SIG-M5 treated with dmso at 0.1 percent for 504 hours (cell line): ENCODE results near the gene DAPK1.
"Not testable (repeated sequence)": the region's sequence is repeated elsewhere in the genome, so short reads cannot be mapped to it uniquely, and the experiment has no call there.

ENCODE experiments used
- DNase-seq: peaks from one replicate; lab custom pipeline; 2025; ENCODE audit not compliant: unreplicated experiment; lab: John Stamatoyannopoulos, UW

The DAPK1 gene

DNA sequence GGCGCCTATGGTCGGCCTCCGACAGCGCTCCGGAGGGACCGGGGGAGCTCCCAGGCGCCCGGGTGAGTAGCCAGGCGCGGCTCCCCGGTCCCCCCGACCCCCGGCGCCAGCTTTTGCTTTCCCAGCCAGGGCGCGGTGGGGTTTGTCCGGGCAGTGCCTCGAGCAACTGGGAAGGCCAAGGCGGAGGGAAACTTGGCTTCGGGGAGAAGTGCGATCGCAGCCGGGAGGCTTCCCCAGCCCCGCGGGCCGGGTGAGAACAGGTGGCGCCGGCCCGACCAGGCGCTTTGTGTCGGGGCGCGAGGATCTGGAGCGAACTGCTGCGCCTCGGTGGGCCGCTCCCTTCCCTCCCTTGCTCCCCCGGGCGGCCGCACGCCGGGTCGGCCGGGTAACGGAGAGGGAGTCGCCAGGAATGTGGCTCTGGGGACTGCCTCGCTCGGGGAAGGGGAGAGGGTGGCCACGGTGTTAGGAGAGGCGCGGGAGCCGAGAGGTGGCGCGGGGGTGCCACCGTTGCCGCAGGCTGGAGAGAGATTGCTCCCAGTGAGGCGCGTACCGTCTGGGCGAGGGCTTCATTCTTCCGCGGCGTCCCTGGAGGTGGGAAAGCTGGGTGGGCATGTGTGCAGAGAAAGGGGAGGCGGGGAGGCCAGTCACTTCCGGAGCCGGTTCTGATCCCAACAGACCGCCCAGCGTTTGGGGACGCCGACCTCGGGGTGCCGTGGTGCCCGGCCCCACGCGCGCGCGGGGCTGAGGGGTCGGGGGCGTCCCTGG lies 561 bp downstream of the DAPK1 start:
- DNase-seq, result no peak

GRCh38 chr9:87498811-87499360 lies 1.2 kb downstream of the DAPK1 start:
- DNase-seq, result no peak

GRCh38 chr9:87499424-87500017 lies 1.9 kb downstream of the DAPK1 start:
- DNase-seq, result no peak

GRCh38 chr9:87500491-87501270 lies 3.0 kb downstream of the DAPK1 start:
- no peak for DNase-seq

DNA sequence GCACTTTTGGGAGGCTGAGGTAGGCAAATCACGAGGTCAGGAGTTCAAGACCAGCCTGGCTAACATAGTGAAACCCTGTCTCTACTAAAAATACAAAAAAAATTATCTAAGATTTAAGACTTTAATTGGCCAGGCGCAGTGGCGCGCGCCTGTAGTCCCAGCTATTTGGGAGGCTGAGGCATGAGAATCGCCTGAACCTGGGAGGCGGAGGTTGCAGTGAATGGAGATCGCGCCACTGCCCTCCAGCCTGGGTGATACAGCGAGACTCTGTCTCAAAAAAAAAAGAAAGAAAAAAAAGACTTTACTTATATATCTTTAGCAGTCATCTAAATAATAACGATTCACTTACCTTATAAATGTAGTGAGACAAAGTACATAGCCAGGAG lies 3.6 kb downstream of the DAPK1 start:
- not testable (repeated sequence) for DNase-seq

- DNase-seq, result no peak
Measured at GRCh38 chr9:87501806-87502205, 4.1 kb downstream of the DAPK1 start.

DNA sequence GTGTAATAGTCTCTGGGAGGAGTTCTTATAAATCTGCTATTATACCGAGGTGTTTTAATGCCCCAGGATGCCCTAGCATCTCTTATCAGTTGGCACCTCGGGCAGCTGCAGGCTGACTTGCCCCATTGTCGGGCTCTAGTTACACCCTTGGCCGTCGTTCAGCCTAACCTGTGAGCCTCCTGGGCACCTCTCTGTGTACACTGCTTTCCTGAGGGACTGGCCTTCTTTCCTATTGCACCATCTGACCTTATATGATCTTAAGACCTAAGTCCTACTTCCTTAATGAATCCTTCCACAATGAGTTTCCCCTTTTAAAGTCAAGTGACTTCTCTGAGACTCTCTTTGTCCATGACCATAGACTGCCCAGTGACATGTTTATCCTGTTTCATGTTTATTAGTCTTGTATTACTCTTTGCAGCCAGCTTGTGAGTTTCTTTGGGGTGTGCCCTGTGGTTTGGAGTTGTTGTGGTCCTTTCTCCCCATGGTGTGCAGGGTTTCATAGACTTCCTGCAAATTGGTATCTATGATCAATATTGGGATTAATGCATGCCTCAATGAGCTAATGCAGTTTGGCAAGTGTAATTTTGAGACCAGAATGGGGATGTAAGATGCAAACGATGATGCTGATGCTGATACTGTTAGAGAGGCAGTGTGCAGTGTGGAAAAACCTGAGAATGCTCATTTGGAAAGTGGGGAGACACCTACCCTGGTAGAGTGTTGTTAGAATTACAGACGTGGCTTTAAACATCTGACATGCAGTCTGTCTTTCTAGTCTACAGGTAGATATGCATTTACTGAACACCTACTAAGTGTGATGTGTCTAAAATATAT lies 4.9 kb downstream of the DAPK1 start:
- DNase-seq, result peak; percentile 50

DNA sequence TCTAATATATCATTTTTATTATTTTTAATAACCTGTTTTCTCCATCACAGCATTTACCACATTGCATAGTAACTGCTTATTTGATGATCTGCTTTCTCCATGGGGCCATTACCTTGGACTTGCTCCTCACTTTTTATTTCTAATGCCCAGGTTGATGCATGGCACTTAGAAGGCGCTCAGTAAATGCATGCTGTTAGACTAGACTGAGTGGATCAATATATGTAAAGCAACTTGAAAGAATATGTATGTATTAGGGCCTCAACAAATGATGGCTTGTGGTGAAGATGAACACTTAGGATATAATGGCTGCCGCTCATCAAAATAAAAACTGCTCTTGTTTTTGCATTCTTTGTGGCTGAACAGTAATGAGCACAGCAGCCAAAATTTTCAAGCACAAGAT lies 5.8 kb downstream of the DAPK1 start:
- no peak for DNase-seq

DNA sequence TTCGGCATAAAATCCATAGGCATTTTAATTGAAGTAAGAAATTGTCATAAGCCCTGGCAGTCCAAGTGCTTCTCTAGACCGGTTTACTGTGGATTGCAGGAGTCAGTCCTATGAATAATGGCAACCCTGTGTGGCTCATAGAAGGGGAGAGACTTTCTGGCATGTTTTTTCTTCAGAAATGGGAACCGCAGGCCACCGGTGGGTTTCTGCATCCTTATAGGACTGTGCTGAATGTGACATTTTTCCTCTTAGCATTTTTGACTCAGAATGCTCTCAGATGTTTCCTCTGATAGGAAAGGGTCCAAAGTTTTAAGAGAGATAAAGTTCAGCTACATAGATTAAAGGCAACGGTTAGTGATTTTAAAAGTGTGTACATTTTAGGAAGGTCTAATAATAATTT lies 6.3 kb downstream of the DAPK1 start:
- no peak for DNase-seq

GRCh38 chr9:87504938-87505337 lies 7.3 kb downstream of the DAPK1 start:
- DNase-seq, result no peak

- no peak for DNase-seq
Measured at GRCh38 chr9:87505869-87506678, 8.4 kb downstream of the DAPK1 start.

GRCh38 chr9:87507576-87507975 lies 9.9 kb downstream of the DAPK1 start:
- no peak for DNase-seq

GRCh38 chr9:87510252-87510683 lies 12.6 kb downstream of the DAPK1 start:
- no peak for DNase-seq

GRCh38 chr9:87512311-87512710 lies 14.6 kb downstream of the DAPK1 start:
- no peak for DNase-seq

DNA sequence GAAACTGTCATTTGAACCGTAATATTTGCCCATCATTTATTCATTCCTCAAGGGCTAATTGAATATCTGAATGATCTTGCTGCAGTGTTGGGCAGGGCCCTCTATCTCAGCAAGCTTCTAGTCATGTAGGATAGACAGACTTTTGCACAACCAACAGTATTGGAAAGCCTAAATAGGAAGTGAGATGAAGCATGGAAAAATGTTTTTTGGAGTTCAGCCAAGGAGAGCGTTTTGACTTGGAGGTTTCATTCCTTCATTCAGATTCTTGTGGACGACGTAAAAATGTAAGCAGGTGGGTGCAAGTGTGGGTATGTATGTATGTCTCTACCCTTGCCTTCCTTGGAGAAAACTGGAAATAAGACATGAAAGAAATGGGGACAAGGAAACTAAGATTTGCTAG lies 15.5 kb downstream of the DAPK1 start:
- DNase-seq, result no peak

GRCh38 chr9:87513880-87514535 lies 16.3 kb downstream of the DAPK1 start:
- no peak for DNase-seq

DNA sequence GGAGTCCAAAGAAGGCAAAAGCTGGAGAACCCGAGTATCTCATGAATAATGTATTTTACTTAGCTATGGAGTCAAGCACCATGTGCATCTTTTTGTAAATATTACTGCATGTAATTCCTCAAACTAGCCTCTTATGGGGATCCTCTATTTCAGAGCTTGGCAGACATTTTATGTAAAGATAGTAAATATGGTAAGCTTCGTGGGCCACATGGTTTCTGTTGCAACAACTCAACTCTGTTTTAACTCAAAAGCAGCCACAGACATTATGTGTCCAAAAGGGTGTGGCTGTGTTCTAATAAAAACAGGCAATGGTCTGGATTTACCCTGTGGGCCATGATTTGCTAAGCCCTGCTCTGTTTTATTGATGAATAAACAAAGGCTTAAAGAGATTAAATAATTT lies 17.3 kb downstream of the DAPK1 start:
- no peak for DNase-seq

DNA sequence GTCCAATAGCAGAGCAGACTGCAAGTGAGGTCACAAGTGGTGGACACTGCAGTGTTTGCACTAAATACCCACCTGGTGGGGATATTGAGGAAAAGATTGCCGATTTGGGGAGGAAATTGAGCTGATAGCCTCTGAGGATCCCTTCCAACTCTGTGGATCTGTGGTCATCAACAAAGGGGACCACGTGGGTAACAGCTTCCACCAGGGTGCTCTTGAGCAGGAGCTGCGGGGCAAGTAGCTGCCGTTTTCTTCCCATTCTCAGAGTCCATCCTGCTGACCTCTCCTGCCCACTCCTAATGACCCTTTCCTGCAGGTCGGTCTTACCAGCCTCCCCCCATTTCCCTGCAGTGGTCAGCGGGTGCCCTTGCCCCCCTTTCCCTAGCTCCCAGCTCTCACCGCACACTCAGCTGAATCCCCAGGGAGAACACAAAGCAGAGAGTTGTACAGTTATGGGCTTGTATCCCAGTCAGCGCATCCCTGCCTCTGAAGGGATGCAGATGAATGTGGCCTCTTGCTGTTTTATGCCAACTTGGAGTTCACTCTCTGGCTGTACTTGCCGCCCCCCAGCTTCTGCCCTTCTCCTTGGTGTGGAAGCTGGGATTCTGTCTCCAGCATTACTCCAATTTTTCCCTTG lies 18.0 kb downstream of the DAPK1 start:
- DNase-seq, result no peak
